Endothelial cell of umbilical vein (primary cell): ENCODE measurements around the gene MARK3.

Source experiments
- EZH2 ChIP-seq: IDR thresholded peaks from 2 replicates; pipeline ENCODE4 v1.6.1; 2012; ENCODE audit warnings: borderline replicate concordance, low read depth, mild to moderate bottlenecking, moderate library complexity, low read length, inconsistent platforms; ENCODE audit not compliant: severe bottlenecking
- JUN ChIP-seq: IDR thresholded peaks from 2 replicates; pipeline ENCODE4 v1.6.1; 2011; ENCODE audit warnings: borderline replicate concordance, low read depth; ENCODE audit not compliant: insufficient read length, insufficient read depth
- MYC ChIP-seq: IDR thresholded peaks from one replicate; pipeline ENCODE4 v1.6.1; 2011; ENCODE audit warnings: mild to moderate bottlenecking, low read depth, low read length
- POLR2A ChIP-seq: IDR thresholded peaks from 2 replicates; pipeline ENCODE4 v1.6.1; 2012; ENCODE audit warnings: low read depth, mild to moderate bottlenecking, control low read depth, low read length
- POLR2AphosphoS5 ChIP-seq: IDR thresholded peaks from 2 replicates; pipeline ENCODE4 v1.6.1; 2012; ENCODE audit warnings: low read depth, mild to moderate bottlenecking, control low read depth, low read length, moderate library complexity; ENCODE audit not compliant: insufficient read depth
- TF ChIP-seq, protein P1 (sequence below), 2 donors: IDR thresholded peaks; 1 replicate in 1 of 2; 2 replicates in 1 of 2; pipeline ENCODE4 v1.5.1; 2011; ENCODE audit warnings: low read length in 2 of 2, mild to moderate bottlenecking in 2 of 2, moderate library complexity in 2 of 2, control low read depth in 1 of 2, inconsistent platforms in 1 of 2, low read depth in 1 of 2; ENCODE audit not compliant: insufficient read depth in 1 of 2; ENCODE audit errors: extremely low read depth in 1 of 2

DNA sequence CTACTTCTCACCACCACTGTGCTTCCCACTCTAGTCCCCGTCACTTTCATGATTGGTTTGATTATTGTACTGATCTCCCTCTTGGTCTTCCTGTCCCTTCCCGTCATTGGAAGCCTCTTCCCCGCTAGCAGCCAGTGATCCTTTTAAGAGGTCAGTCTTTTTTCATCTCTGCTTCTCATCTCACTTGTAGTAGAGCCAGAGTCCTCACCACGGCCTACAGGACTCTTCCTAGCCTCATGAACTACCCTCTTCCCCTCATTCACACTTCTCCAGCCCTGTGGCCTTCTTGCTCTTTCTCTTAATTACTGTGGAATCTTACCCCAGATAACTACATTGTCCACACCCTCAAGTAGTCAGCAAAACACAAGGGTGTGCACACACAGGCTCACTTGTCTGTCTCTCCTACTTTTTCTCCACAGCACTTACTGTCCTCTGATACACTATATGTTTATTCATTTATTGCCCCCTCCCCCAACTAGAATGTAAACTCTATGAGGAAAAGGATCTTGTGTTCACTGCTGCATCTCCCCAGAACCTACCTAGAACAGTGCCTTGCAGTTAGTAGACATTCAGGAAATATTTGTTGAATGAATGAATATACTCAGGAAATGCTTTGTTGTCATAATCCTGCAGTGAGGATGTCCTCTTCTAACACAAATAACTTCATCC is 71.1 kb downstream of the MARK3 start:
- TF ChIP-seq POLR2A = no peak
- TF ChIP-seq, protein P1, sequence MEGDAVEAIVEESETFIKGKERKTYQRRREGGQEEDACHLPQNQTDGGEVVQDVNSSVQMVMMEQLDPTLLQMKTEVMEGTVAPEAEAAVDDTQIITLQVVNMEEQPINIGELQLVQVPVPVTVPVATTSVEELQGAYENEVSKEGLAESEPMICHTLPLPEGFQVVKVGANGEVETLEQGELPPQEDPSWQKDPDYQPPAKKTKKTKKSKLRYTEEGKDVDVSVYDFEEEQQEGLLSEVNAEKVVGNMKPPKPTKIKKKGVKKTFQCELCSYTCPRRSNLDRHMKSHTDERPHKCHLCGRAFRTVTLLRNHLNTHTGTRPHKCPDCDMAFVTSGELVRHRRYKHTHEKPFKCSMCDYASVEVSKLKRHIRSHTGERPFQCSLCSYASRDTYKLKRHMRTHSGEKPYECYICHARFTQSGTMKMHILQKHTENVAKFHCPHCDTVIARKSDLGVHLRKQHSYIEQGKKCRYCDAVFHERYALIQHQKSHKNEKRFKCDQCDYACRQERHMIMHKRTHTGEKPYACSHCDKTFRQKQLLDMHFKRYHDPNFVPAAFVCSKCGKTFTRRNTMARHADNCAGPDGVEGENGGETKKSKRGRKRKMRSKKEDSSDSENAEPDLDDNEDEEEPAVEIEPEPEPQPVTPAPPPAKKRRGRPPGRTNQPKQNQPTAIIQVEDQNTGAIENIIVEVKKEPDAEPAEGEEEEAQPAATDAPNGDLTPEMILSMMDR (IDR thresholded peaks at IDR 0.05; ENCODE audit: extremely low read depth in 1 of 2, insufficient read depth in 1 of 2, low read depth in 1 of 2, low read length in 2 of 2) = no peak
- TF ChIP-seq POLR2AphosphoS5 = no peak
- no peak for TF ChIP-seq EZH2
- no peak for TF ChIP-seq MYC
- peak; percentile 26 for TF ChIP-seq JUN
